Skeletal muscle satellite cell (primary cell): ENCODE measurements around the gene ATP13A3.

Experiments used
- H3K27me3 ChIP-seq: 2 replicates; pipeline ENCODE4 v1.7.0; 2013; ENCODE audit warnings: low read length; ENCODE audit not compliant: control insufficient read depth, insufficient read depth
- H3K36me3 ChIP-seq: 2 replicates; pipeline ENCODE4 v1.7.0; 2013; ENCODE audit warnings: mild to moderate bottlenecking, control low read depth, low read length; ENCODE audit not compliant: insufficient read depth
- H3K4me1 ChIP-seq: 2 replicates; pipeline ENCODE4 v1.7.0; 2013; ENCODE audit warnings: low read length; ENCODE audit not compliant: control insufficient read depth, insufficient read depth
- H3K4me2 ChIP-seq: 2 replicates; pipeline ENCODE4 v1.7.0; 2013; ENCODE audit warnings: mild to moderate bottlenecking, low read length
- H3K4me3 ChIP-seq: 2 replicates; pipeline ENCODE4 v1.7.0; 2013; ENCODE audit warnings: low read length
- H3K9ac ChIP-seq: 2 replicates; pipeline ENCODE4 v1.7.0; 2013; ENCODE audit warnings: mild to moderate bottlenecking, low read depth, low read length, moderate library complexity
- H3K9me3 ChIP-seq: replicated peaks from 2 replicates; pipeline ENCODE4 v1.7.0; 2013; ENCODE audit warnings: mild to moderate bottlenecking, control low read depth, low read length

Gene ATP13A3

DNA sequence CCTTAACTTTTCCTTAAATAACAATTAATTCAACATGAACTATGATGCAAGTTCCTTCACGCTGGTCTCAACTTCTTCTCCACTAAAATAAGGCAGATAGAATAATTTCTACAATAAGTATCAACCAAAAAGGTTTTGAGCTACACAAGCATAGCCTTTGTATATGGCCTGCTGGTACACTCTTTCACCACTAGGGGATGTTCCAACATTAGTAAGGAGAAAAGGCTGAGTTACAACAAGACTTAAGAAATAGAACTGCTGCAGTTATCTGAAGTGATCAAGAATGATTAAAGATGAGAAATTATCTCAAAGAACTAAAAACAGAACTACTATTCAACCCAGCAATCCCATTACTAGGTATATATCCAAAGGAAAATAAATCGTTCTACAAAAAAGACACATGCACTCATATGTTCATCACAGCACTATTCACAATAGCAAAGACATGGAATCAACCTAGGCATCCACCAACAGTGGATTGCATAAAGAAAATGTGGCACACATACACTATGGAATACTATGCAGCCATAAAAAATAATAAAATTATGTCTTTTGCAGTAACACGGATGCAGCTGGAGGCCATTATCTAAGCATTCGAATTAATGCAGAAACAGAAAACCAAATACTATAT is 14.4 kb downstream of the ATP13A3 start:
- Histone ChIP-seq H3K27me3 (no peaks in the 10 kb centered on the region), H3K9ac (no peak overlapping the region), H3K4me3 (no peak overlapping the region), H3K4me1 (peaks cover 14% of the 10 kb centered on the region), H3K36me3 (peaks cover 4% of the 10 kb centered on the region), H3K9me3 (no peaks in the 10 kb centered on the region), H3K4me2 (no peak overlapping the region)

DNA sequence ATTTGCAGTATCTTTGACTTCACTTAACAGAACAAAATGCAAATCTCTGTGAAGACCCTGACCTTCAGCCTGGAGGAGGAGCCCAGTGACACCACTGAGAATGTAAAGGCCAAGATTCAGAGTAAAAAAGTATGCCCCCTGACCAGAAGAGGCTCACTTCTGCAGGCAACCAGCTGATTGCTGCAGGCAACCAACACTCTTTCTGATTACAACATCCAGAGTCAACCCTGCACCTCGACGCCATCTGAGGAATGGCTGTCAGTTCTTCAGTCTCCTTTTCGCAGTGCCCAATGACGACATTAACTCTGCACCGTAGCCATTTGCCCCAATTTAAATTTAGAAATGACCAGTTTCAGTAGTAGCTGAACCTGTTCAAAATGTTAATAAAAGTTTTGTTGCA is 14.9 kb downstream of the ATP13A3 start:
- H3K36me3 ChIP-seq: no peaks in the 10 kb centered on the region
- H3K4me3 ChIP-seq: no peak overlapping the region
- H3K4me1 ChIP-seq: peaks cover 14% of the 10 kb centered on the region
- H3K4me2 ChIP-seq: no peak overlapping the region
- no peak overlapping the region for H3K9ac ChIP-seq
- H3K9me3 ChIP-seq: no peaks in the 10 kb centered on the region
- no peaks in the 10 kb centered on the region for H3K27me3 ChIP-seq

DNA sequence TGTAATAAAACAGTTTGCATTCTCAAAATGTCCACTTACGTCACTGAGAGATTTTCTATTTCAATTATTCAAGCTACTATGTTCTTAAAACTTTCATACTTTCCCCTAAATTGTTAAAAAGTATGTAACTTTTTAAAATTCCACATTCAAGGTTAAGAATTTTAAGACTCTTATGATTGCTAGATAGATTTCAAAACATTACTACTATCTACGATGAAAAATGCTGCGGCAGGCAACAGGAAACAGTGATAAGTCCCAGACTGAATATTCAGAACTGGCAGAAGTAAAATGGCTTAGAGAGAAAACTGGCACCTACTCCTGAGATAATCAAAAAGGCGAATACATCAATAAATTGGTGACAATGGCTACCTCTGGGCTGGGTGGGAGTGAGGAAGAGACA is 16.2 kb downstream of the ATP13A3 start:
- Histone ChIP-seq H3K27me3 (no peaks in the 10 kb centered on the region), H3K36me3 (no peaks in the 10 kb centered on the region), H3K4me3 (no peak overlapping the region), H3K9ac (no peak overlapping the region), H3K9me3 (no peaks in the 10 kb centered on the region), H3K4me2 (no peak overlapping the region), H3K4me1 (peaks cover 9% of the 10 kb centered on the region)

DNA sequence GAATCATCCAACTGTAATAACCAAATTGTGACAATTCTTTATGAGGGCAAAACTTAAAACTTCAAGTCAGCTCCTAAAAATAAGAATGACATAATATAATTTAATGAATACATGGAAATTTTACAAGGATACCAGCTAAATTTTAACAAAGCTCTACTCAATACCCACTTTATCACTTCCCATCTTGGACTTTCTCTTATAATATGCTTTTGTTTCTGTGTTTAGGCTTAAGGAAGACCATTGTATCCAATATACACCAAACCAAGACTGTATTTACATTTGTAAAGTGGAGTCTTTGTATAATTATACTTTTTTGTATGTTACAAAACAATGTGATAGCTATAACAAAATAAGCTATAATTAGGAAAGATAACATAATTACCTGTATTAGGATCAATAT is 16.8 kb downstream of the ATP13A3 start:
- H3K4me1 ChIP-seq: peaks cover 2% of the 10 kb centered on the region
- H3K36me3 ChIP-seq: no peaks in the 10 kb centered on the region
- H3K4me3 ChIP-seq: no peak overlapping the region
- H3K9me3 ChIP-seq: no peaks in the 10 kb centered on the region
- H3K4me2 ChIP-seq: no peak overlapping the region
- H3K9ac ChIP-seq: no peak overlapping the region
- no peaks in the 10 kb centered on the region for H3K27me3 ChIP-seq

DNA sequence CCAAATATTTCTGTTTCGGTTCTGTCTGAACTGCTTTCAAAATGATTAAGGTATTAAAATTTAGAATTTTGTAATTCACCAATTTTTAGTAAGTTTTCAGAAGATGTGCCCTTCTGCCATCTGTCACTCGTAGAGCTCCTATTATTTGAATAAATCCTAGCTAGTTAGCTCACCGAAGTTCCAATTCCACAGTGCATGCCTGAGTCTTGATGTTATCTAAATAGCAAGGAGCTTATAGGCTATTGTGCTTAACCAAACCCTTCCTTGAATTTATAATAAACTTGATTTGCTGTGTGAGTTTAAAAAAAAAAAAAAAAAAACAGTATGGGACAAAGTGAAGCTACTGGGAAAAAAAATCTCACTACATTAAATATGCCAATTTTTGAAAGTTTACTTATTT is 18.7 kb downstream of the ATP13A3 start:
- Histone ChIP-seq H3K27me3 (no peaks in the 10 kb centered on the region), H3K4me2 (no peak overlapping the region), H3K36me3 (no peaks in the 10 kb centered on the region), H3K4me1 (no peaks in the 10 kb centered on the region), H3K4me3 (no peak overlapping the region), H3K9ac (no peak overlapping the region), H3K9me3 (no peaks in the 10 kb centered on the region)

DNA sequence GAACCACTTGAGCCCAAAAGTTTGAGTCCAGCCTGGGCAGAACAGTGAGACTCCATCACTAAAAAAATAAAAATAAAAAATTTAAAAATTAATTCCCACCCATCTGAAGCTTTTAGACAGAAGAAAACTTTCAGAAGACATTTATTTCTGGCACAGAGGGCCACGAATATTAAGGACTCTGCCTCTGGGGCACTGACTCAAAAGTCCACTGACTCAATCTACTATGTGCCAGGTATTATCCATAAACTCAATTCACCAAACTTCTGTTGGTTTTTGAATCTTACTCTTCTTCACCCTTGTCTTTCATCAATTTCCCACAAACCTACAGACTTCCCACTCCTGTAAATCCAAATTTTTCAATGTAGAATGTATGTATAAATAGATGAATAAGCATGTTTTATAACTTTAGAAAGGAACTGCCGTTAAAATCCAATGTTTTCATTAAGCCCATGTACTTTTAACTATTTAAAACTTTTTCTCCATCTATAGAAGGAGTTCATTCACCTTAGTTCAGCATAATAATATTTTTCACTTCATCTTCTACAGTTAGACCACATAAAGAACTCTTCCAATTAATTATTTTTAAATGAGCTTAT is 19.9 kb downstream of the ATP13A3 start:
- Histone ChIP-seq H3K4me3 (no peak overlapping the region), H3K27me3 (no peaks in the 10 kb centered on the region), H3K4me1 (no peaks in the 10 kb centered on the region), H3K9me3 (no peaks in the 10 kb centered on the region), H3K36me3 (no peaks in the 10 kb centered on the region), H3K4me2 (no peak overlapping the region), H3K9ac (no peak overlapping the region)

DNA sequence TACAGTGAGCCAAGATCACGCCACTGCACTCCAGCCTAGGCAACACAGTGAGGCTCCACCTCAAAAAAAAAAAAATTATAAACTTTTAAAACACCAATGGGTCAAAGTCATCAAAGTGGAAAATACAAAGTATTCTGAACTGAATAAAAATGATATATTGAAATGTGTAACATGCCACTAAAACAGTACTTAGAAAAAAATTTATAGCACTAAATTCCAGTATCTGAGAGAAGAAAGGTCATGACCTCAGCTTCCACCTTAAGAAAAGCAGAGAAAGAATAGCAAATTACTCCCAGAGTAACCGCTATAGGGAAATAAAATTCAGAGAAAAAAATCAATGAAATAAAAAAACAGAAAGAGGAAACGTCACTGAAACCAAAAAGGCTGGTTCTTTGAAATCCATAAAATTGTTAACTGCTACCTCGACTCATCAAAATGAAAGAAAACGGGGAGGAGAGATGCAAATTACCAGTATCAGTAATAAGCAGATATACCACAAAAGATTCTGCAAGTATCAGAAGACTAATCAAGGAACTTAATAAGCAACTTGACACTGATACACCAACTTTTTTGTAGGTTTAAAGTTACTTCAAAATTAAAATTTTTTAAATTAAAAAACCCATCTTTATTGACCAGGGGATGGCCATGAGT is 20.8 kb downstream of the ATP13A3 start:
- no peaks in the 10 kb centered on the region for H3K9me3 ChIP-seq
- H3K9ac ChIP-seq: no peak overlapping the region
- no peak overlapping the region for H3K4me3 ChIP-seq
- no peaks in the 10 kb centered on the region for H3K36me3 ChIP-seq
- no peaks in the 10 kb centered on the region for H3K27me3 ChIP-seq
- no peak overlapping the region for H3K4me2 ChIP-seq
- no peaks in the 10 kb centered on the region for H3K4me1 ChIP-seq

DNA sequence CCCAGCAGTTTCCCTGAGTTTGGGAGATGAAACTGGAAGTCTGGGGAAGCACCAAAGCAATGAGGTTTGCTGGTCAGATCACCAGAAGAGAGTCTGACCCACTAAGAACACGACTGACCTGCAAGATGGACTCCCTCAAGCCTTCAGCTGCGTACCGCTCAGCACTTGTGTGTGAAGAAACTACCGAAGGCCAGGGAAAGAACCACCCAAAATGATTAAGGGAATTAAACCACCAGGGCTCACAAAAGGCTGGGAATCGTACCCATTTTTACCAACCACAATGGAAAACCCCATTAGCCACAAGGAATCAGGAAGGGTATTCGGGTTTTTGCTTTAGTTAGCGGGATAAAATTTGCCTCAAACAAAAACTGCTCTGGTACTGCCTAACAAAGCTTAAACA is 21.6 kb downstream of the ATP13A3 start:
- H3K4me2 ChIP-seq: no peak overlapping the region
- H3K36me3 ChIP-seq: peaks cover 6% of the 10 kb centered on the region
- no peak overlapping the region for H3K4me3 ChIP-seq

DNA sequence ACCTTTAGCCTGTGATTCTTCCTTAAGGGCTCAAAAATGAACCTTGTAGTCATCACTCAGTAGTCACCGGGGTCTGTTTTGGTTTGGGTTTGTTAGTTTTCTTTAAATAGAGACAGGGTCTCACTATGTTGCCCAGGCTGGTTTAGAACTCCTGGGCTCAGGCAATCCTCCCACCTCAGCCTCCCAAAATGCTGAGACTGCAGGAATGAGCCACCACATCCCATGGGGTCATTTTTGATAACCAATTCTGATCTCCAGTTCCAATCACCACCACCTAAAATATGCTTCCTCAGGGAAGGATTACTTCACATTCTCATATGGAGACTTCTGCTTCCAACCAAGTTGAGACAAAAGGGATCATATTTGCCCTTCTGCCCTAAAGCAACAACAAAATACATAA is 22.1 kb downstream of the ATP13A3 start:
- no peak overlapping the region for H3K4me3 ChIP-seq
- H3K27me3 ChIP-seq: no peaks in the 10 kb centered on the region
- H3K36me3 ChIP-seq: peaks cover 11% of the 10 kb centered on the region
- no peaks in the 10 kb centered on the region for H3K9me3 ChIP-seq
- no peaks in the 10 kb centered on the region for H3K4me1 ChIP-seq
- no peak overlapping the region for H3K9ac ChIP-seq
- H3K4me2 ChIP-seq: no peak overlapping the region

More for the DNA sequence above, 21.6 kb downstream of the ATP13A3 start:
- Histone ChIP-seq H3K9ac (no peak overlapping the region), H3K4me1 (no peaks in the 10 kb centered on the region), H3K9me3 (no peaks in the 10 kb centered on the region), H3K27me3 (no peaks in the 10 kb centered on the region)

DNA sequence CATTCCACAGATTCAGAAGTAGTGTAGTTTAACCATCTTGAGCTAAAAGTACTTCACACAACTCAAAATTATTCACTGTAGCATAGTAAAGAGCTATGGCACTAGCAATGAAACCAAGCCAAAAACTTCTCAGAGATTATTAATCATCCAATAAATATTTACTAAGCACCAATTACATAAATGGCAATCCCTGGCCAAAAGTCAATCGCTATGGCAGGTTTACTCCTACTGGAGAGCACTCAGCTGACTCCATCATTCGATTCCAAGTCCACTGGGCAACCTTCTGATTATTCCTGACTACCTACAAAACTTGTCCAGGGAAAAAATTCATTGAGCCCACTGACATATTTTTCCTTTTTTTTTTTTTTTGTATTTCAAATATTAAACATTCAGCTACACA is 23.9 kb downstream of the ATP13A3 start:
- H3K4me2 ChIP-seq: no peak overlapping the region
- no peaks in the 10 kb centered on the region for H3K4me1 ChIP-seq
- H3K27me3 ChIP-seq: no peaks in the 10 kb centered on the region
- no peak overlapping the region for H3K4me3 ChIP-seq
- peaks cover 19% of the 10 kb centered on the region for H3K36me3 ChIP-seq
- H3K9ac ChIP-seq: no peak overlapping the region
- H3K9me3 ChIP-seq: no peaks in the 10 kb centered on the region

DNA sequence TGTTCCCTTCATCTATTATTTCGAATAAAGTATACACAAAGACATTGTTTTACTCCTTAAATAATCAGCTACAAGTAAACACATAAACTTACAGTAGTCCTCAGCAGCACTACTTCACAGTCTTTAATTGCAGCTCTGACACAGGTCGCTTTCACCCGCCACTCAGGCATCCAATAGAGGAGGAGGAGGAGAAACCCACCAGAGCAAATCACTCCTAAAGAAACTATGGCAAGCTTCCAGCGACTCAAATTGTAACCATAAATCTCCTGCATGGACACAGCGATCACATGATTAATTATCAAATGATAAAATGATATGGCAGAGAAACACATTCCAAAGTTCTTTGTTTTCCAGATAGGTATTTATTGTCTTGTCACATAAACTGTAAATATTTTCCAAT is 26.2 kb downstream of the ATP13A3 start:
- H3K27me3 ChIP-seq: no peaks in the 10 kb centered on the region
- H3K4me3 ChIP-seq: no peak overlapping the region
- H3K4me2 ChIP-seq: no peak overlapping the region
- peaks cover 23% of the 10 kb centered on the region for H3K36me3 ChIP-seq
- no peak overlapping the region for H3K9ac ChIP-seq
- no peaks in the 10 kb centered on the region for H3K4me1 ChIP-seq
- no peaks in the 10 kb centered on the region for H3K9me3 ChIP-seq

DNA sequence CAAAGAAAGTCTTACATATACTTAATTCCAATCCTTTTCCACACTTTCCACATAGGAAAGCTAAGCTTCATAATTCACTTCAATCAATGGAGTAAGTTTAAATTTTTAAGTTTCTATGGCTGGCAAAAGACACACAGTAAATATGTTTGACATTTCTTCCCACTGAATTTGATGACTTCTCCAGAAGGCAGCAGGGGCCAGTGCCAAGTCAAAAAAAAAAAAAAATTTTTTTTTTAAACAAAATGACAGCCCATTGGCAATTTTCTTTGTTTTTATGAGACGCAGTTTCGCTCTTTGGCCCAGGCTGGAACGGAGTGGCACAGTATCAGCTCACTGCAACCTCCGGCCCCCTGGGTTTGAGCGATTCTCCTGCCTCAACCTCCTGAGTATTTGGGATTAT is 28.7 kb downstream of the ATP13A3 start:
- Histone ChIP-seq H3K4me2 (no peak overlapping the region), H3K27me3 (no peaks in the 10 kb centered on the region), H3K36me3 (peaks cover 41% of the 10 kb centered on the region), H3K4me1 (no peaks in the 10 kb centered on the region), H3K9ac (no peak overlapping the region), H3K4me3 (no peak overlapping the region), H3K9me3 (no peaks in the 10 kb centered on the region)
